Skeletal muscle tissue (tissue), 4 donors: Measurements from ENCODE around the gene PTMA. TPM values are rescaled to one million over a fixed set of nuclear protein-coding genes. Genes with fewer than 3 reads are reported as not detected.
"Not testable (repeated sequence)": the region's sequence is repeated elsewhere in the genome, so short reads cannot be mapped to it uniquely, and the experiment has no call there.

ENCODE experiments used
- H3K27ac ChIP-seq: one replicate; pipeline ENCODE4 v1.7.0; 2013; ENCODE audit warnings: mild to moderate bottlenecking, low read depth, low read length, inconsistent platforms
- H3K27me3 ChIP-seq, 3 donors: one replicate each; pipeline ENCODE4 v1.7.0; 2013; ENCODE audit warnings: low read length in 3 of 3; ENCODE audit not compliant: control insufficient read depth in 3 of 3, insufficient read depth in 3 of 3
- H3K36me3 ChIP-seq, 3 donors: one replicate each; pipeline ENCODE4 v1.7.0; 2013; ENCODE audit warnings: low read length in 3 of 3; ENCODE audit not compliant: control insufficient read depth in 3 of 3, insufficient read depth in 3 of 3
- H3K4me1 ChIP-seq, 3 donors: one replicate each; pipeline ENCODE4 v1.7.0; 2013; ENCODE audit warnings: low read length in 3 of 3, mild to moderate bottlenecking in 3 of 3; ENCODE audit not compliant: control insufficient read depth in 3 of 3, insufficient read depth in 3 of 3
- H3K4me3 ChIP-seq, 3 donors: one replicate each; pipeline ENCODE4 v1.7.0; 2013; ENCODE audit warnings: low read length in 3 of 3
- H3K9ac ChIP-seq, 3 donors: one replicate each; pipeline ENCODE4 v1.7.0; 2013; ENCODE audit warnings: low read length in 3 of 3, mild to moderate bottlenecking in 3 of 3, moderate library complexity in 2 of 3, low read depth in 1 of 3
- H3K9me3 ChIP-seq, 3 donors: one replicate each; pipeline ENCODE4 v1.7.0; 2013; ENCODE audit warnings: low read length in 3 of 3; ENCODE audit not compliant: control insufficient read depth in 3 of 3
- total RNA-seq: library from RNA; depleted of rRNA; stranded (reverse); fragments of >200 nt; gene quantifications from one replicate; pipeline ENCODE4 v1.2.3, GENCODE V29; 2014
- donor health status: Osteomylitis.

Gene PTMA
- total RNA-seq, 1 donor from 2014 or later, result 422 TPM

- Histone ChIP-seq H3K4me1 (peaks cover 2 to 6% (median 3%) of the 10 kb centered on the region in 3 donors), H3K9ac (peak overlapping the region in 1 of 3 donors; percentile 33), H3K4me3 (no peak overlapping the region), H3K27ac (no peak overlapping the region), H3K36me3 (no peaks in the 10 kb centered on the region), H3K9me3 (no peaks in the 10 kb centered on the region), H3K27me3 (peaks cover 0 to 3% (median 0%) of the 10 kb centered on the region in 3 donors)
These were observed 17.2 kb downstream of the PTMA start for GRCh38 chr2:231725476-231725875.

GRCh38 chr2:231726276-231726675, 18.0 kb downstream of the PTMA start:
- Histone ChIP-seq H3K4me3 (no peak overlapping the region), H3K9ac (peak overlapping the region in 1 of 3 donors; percentile 33), H3K27ac (no peak overlapping the region), H3K9me3 (no peaks in the 10 kb centered on the region), H3K4me1 (peaks cover 2 to 6% (median 3%) of the 10 kb centered on the region in 3 donors), H3K27me3 (peaks cover 0 to 3% (median 0%) of the 10 kb centered on the region in 3 donors), H3K36me3 (peaks cover 0 to 2% (median 0%) of the 10 kb centered on the region in 3 donors)

GRCh38 chr2:231727621-231728020, 19.3 kb downstream of the PTMA start:
- H3K36me3 ChIP-seq, result peaks cover 0 to 6% (median 5%) of the 10 kb centered on the region in 3 donors

GRCh38 chr2:231732604-231733003, 24.3 kb downstream of the PTMA start:
- Histone ChIP-seq H3K27ac (no peak overlapping the region), H3K27me3 (no peaks in the 10 kb centered on the region), H3K4me3 (no peak overlapping the region), H3K36me3 (peaks cover 10 to 30% (median 18%) of the 10 kb centered on the region in 3 donors), H3K4me1 (no peaks in the 10 kb centered on the region), H3K9ac (no peak overlapping the region), H3K9me3 (no peaks in the 10 kb centered on the region)

More at GRCh38 chr2:231727621-231728020, 19.3 kb downstream of the PTMA start:
- H3K9ac ChIP-seq, result no peak overlapping the region
- H3K4me1 ChIP-seq, result peaks cover 0 to 3% (median 0%) of the 10 kb centered on the region in 3 donors
- no peaks in the 10 kb centered on the region for H3K9me3 ChIP-seq
- no peak overlapping the region for H3K27ac ChIP-seq
- H3K4me3 ChIP-seq, result no peak overlapping the region
- peaks cover 0 to 3% (median 0%) of the 10 kb centered on the region in 3 donors for H3K27me3 ChIP-seq

- H3K4me1 ChIP-seq, result no peaks in the 10 kb centered on the region
- no peak overlapping the region for H3K9ac ChIP-seq
- H3K36me3 ChIP-seq, result peaks cover 11 to 26% (median 18%) of the 10 kb centered on the region in 3 donors
- H3K27me3 ChIP-seq, result no peaks in the 10 kb centered on the region
- no peak overlapping the region for H3K27ac ChIP-seq
- no peaks in the 10 kb centered on the region for H3K9me3 ChIP-seq
- no peak overlapping the region for H3K4me3 ChIP-seq
These were observed 29.4 kb downstream of the PTMA start for GRCh38 chr2:231737761-231738160.

- Histone ChIP-seq H3K27ac (no peak overlapping the region), H3K9ac (no peak overlapping the region), H3K9me3 (no peaks in the 10 kb centered on the region), H3K4me1 (no peaks in the 10 kb centered on the region), H3K36me3 (peaks cover 0 to 3% (median 0%) of the 10 kb centered on the region in 3 donors), H3K27me3 (no peaks in the 10 kb centered on the region), H3K4me3 (no peak overlapping the region)
These were observed 35.2 kb downstream of the PTMA start for GRCh38 chr2:231743376-231744116.

GRCh38 chr2:231745303-231746038, 37.1 kb downstream of the PTMA start:
- Histone ChIP-seq H3K36me3 (peaks cover 0 to 3% (median 0%) of the 10 kb centered on the region in 3 donors), H3K4me1 (no peaks in the 10 kb centered on the region), H3K4me3 (no peak overlapping the region), H3K27me3 (no peaks in the 10 kb centered on the region), H3K9me3 (no peaks in the 10 kb centered on the region), H3K27ac (no peak overlapping the region), H3K9ac (no peak overlapping the region)

GRCh38 chr2:231748153-231748896, 40.0 kb downstream of the PTMA start:
- H3K27me3 ChIP-seq, H3K4me3 ChIP-seq, H3K27ac ChIP-seq, H3K4me1 ChIP-seq, H3K36me3 ChIP-seq, H3K9me3 ChIP-seq, H3K9ac ChIP-seq: not testable (repeated sequence)

- H3K4me1 ChIP-seq, H3K27me3 ChIP-seq, H3K9ac ChIP-seq, H3K4me3 ChIP-seq, H3K36me3 ChIP-seq, H3K27ac ChIP-seq, H3K9me3 ChIP-seq: not testable (repeated sequence)
These were observed 40.7 kb downstream of the PTMA start for GRCh38 chr2:231749016-231749415.
